Left colon (tissue), 2 donors: Measurements from ENCODE around the gene ATP5MC2. TPM values are rescaled to one million over a fixed set of nuclear protein-coding genes. Genes with fewer than 3 reads are reported as not detected.
"Not testable (repeated sequence)": the region's sequence is repeated elsewhere in the genome, so short reads cannot be mapped to it uniquely, and the experiment has no call there.

Source experiments
- ATAC-seq: fragments of 200-7000 bp; cut with Tn5 transposase; one replicate; pipeline ENCODE4 v1.9.1; 2020; ENCODE audit warnings: mild to moderate bottlenecking, moderate library complexity
- DNase-seq, 2 donors: peaks; one replicate each; pipeline ENCODE4 v3.0.0-alpha.2; 2020
- intact Hi-C, 2 donors: fragments of 100-400 bp; cut with DNase I in 1 of 2; cut with micrococcal nuclease in 1 of 2; formaldehyde crosslinking; loops; one replicate each; pipeline versions ENCODE4 v1.11.2 to v1.14.0; 2022; cut with DNase I, micrococcal nuclease
- total RNA-seq, 2 donors: library from RNA; stranded (reverse); fragmentation: NEBNext Ultra II Directional; extraction: Animal tissue kit (Norgen Biotek cat#: 25700); gene quantifications; one replicate each; pipeline ENCODE4 v1.2.1, GENCODE V29; 2021
- donor health status: DM: no; HTN: no; CAD: no.
- donor health status: DM: yes; HTN: yes; CAD: no.

Gene ATP5MC2
- total RNA-seq, 2 donors from 2014 or later = 323 to 371 TPM

- intact Hi-C loops = no loop called here
- DNase-seq = no peak
Measured at GRCh38 chr12:53664191-53664590, 11.7 kb downstream of the ATP5MC2 start.

GRCh38 chr12:53660041-53660440 lies 15.8 kb downstream of the ATP5MC2 start:
- DNase-seq (peak in 1 of 2 donors; percentile 29), ATAC-seq (peak; percentile 12)
- intact Hi-C loops = no loop called here

More at GRCh38 chr12:53664191-53664590, 11.7 kb downstream of the ATP5MC2 start:
- no peak for ATAC-seq

- intact Hi-C loops = no loop called here
- ATAC-seq = peak; percentile 59
Measured at GRCh38 chr12:53659571-53659981, 16.3 kb downstream of the ATP5MC2 start.

GRCh38 chr12:53659011-53659551 lies 16.8 kb downstream of the ATP5MC2 start:
- intact Hi-C loops = no loop called here
- ATAC-seq (peak; percentile 94), DNase-seq (peak; percentile 38 to 75)

More at GRCh38 chr12:53659571-53659981, 16.3 kb downstream of the ATP5MC2 start:
- DNase-seq = no peak

GRCh38 chr12:53657041-53657440 lies 18.8 kb downstream of the ATP5MC2 start:
- ATAC-seq (no peak), DNase-seq (no peak)
- intact Hi-C loops = no loop called here

- ATAC-seq (no peak), DNase-seq (no peak)
- intact Hi-C loops = no loop called here
Measured at GRCh38 chr12:53653595-53653994, 22.3 kb downstream of the ATP5MC2 start.

GRCh38 chr12:53652366-53652765 lies 23.5 kb downstream of the ATP5MC2 start:
- ATAC-seq (no peak), DNase-seq (no peak)
- intact Hi-C loops = no loop called here

- intact Hi-C loops = no loop called here
Measured at GRCh38 chr12:53651737-53652136, 24.1 kb downstream of the ATP5MC2 start.

GRCh38 chr12:53646300-53646699 lies 29.6 kb downstream of the ATP5MC2 start:
- intact Hi-C loops, DNase-seq, ATAC-seq: not testable (repeated sequence)

More at GRCh38 chr12:53651737-53652136, 24.1 kb downstream of the ATP5MC2 start:
- no peak for ATAC-seq
- no peak for DNase-seq

- intact Hi-C loops = no loop called here
- DNase-seq (no peak), ATAC-seq (no peak)
Measured at GRCh38 chr12:53645165-53645564, 30.7 kb downstream of the ATP5MC2 start.

GRCh38 chr12:53644133-53644532 lies 31.8 kb downstream of the ATP5MC2 start:
- intact Hi-C loops = no loop called here
- ATAC-seq = no peak

GRCh38 chr12:53643232-53643979 lies 32.5 kb downstream of the ATP5MC2 start:
- DNase-seq (no peak), ATAC-seq (no peak)
- intact Hi-C loops = no loop called here

More at GRCh38 chr12:53644133-53644532, 31.8 kb downstream of the ATP5MC2 start:
- DNase-seq = no peak

- intact Hi-C loops = no loop called here
- DNase-seq (no peak), ATAC-seq (no peak)
Measured at GRCh38 chr12:53638057-53638456, 37.8 kb downstream of the ATP5MC2 start.

- ATAC-seq (no peak), DNase-seq (no peak)
- intact Hi-C loops = no loop called here
Measured at GRCh38 chr12:53636641-53637040, 39.2 kb downstream of the ATP5MC2 start.

- DNase-seq, intact Hi-C loops, ATAC-seq: not testable (repeated sequence)
Measured at GRCh38 chr12:53635708-53636107, 40.2 kb downstream of the ATP5MC2 start.

- DNase-seq = no peak
- ATAC-seq = no peak
- intact Hi-C loops = no loop called here
Measured at GRCh38 chr12:53631721-53632120, 44.2 kb downstream of the ATP5MC2 start.

GRCh38 chr12:53627919-53628318 lies 48.0 kb downstream of the ATP5MC2 start:
- ATAC-seq = no peak
- intact Hi-C loops = loop anchor here in 1 of 2 donors (10.0 kb wide), 1 partner anchor 47 kb away; the partner anchor contains the start of gene ATP5MC2
- DNase-seq = no peak

GRCh38 chr12:53626702-53627169 lies 49.1 kb downstream of the ATP5MC2 start:
- DNase-seq (no peak), ATAC-seq (no peak)
- intact Hi-C loops = loop anchor here in 1 of 2 donors (10.0 kb wide), 1 partner anchor 48 kb away; the partner anchor contains the start of gene ATP5MC2

- intact Hi-C loops = loop anchor here in 1 of 2 donors (10.0 kb wide), 1 partner anchor 49 kb away; the partner anchor contains the start of gene ATP5MC2
- peak; percentile 91 for ATAC-seq
- peak; percentile 97 to 98 for DNase-seq
Measured at GRCh38 chr12:53625946-53626701, 49.8 kb downstream of the ATP5MC2 start, which contains the start of gene ATF7. ATF7 (minus strand) TSS chr12:53626382; CDS start chr12:53601000, 25,382 bp downstream.
